Activated CD4-positive, CD25-positive, alpha-beta regulatory T cell treated with anti-CD3 and anti-CD28 coated beads, Interleukin-2, amount 50 U/mL, for 72 hours (primary cell): ENCODE results near the gene TNS2.

Experiments used
- DNase-seq: peaks from one replicate; pipeline ENCODE4 v3.0.0; 2021

TNS2 gene

GRCh38 chr12:53113951-53114350 lies 64.1 kb downstream of the TNS2 start:
- DNase-seq = no peak
